ENCODE results near the gene TPSB2. TPM values are rescaled to one million over a fixed set of nuclear protein-coding genes. Genes with fewer than 3 reads are reported as not detected.

The TPSB2 gene
- polyA plus RNA-seq, 3 donors: not detected

DNA sequence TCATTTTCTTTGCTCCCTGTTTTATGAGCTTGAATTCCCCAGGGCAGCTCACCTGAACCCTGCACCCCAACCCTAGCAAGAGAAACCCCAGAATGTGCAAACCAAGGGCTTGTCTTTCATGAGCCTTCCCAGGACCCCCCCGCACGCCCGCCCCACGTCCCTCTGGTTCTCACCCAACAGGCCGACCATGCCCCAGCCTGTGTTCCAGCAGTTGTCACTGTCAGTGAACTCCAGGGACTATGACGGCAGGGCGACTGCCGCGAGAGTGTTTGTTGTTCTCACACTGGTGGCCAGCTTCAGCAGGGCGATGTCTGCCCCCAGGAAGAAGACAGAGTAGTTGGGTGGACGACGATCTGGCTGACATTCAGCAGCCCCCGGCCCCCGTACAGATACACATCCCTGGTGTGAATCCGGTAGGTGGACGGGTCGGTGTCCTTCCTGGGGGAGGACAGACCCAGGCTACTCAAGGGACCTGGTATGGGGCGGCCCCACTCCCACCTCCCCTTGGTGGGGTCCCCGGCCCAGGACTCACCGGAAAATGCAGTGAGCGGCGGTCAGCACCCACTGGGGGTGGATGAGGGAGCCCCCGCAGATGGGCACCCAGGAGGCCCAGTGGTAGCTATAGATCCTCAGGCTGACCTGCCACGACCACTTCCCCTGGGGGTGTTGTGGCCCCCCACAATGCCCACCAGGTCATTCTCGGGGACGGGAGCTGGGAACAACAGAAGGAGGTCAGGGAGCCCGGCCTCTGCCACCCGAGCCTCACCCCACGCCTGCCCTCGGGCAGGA, 46.0 kb upstream of the TPSB2 start:
- H3K27me3 ChIP-seq (ENCODE audit: control insufficient read depth in 2 of 2, insufficient read depth in 2 of 2, low read length in 2 of 2): no peaks in the 10 kb centered on the region
- no peak for DNase-seq
- 86% methylated on average over 22 of the region's 30 CpGs for WGBS (ENCODE audit: insufficient coverage)
- no peak overlapping the region for H3K4me3 ChIP-seq (replicated peaks in 1 of 3; ENCODE audit: low read depth in 2 of 3, low read length in 3 of 3)
- no peak overlapping the region for H2AFZ ChIP-seq (ENCODE audit: insufficient read depth, low read depth, low read length, poor library complexity, severe bottlenecking)
- H3K36me3 ChIP-seq (replicated peaks in 1 of 2; ENCODE audit: control insufficient read depth in 1 of 2, insufficient read depth in 2 of 2, low read length in 2 of 2): no peaks in the 10 kb centered on the region
- intact Hi-C loops (cut with micrococcal nuclease): no loop called here
- H3K36me3 Mint-ChIP-seq: no peaks in the 10 kb centered on the region
- no peaks in the 10 kb centered on the region for H3K9me3 ChIP-seq (replicated peaks in 1 of 2; ENCODE audit: control insufficient read depth in 1 of 2, insufficient read depth in 1 of 2, low read length in 2 of 2)
- no peaks in the 10 kb centered on the region for H3K4me1 Mint-ChIP-seq
- no peaks in the 10 kb centered on the region for H4K20me1 ChIP-seq (ENCODE audit: insufficient read depth, low read length)
- H3K4me1 ChIP-seq (ENCODE audit: control insufficient read depth in 1 of 2, insufficient read depth in 2 of 2, low read length in 2 of 2): no peaks in the 10 kb centered on the region
- no peak overlapping the region for H3K27ac Mint-ChIP-seq
- no peak overlapping the region for H3K4me2 ChIP-seq (replicated peaks; ENCODE audit: extremely low read depth, low read length, poor library complexity, severe bottlenecking)
- TF ChIP-seq, protein P1, sequence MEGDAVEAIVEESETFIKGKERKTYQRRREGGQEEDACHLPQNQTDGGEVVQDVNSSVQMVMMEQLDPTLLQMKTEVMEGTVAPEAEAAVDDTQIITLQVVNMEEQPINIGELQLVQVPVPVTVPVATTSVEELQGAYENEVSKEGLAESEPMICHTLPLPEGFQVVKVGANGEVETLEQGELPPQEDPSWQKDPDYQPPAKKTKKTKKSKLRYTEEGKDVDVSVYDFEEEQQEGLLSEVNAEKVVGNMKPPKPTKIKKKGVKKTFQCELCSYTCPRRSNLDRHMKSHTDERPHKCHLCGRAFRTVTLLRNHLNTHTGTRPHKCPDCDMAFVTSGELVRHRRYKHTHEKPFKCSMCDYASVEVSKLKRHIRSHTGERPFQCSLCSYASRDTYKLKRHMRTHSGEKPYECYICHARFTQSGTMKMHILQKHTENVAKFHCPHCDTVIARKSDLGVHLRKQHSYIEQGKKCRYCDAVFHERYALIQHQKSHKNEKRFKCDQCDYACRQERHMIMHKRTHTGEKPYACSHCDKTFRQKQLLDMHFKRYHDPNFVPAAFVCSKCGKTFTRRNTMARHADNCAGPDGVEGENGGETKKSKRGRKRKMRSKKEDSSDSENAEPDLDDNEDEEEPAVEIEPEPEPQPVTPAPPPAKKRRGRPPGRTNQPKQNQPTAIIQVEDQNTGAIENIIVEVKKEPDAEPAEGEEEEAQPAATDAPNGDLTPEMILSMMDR (IDR thresholded peaks at IDR 0.05): no peak
- peaks cover 17 to 33% (median 20%) of the 10 kb centered on the region in 3 donors for H3K27me3 Mint-ChIP-seq (ENCODE audit: low read depth in 3 of 3)
- H3K9ac ChIP-seq (ENCODE audit: insufficient read depth, low read length, poor library complexity, severe bottlenecking): no peak overlapping the region
- H3K27ac ChIP-seq (ENCODE audit: low read depth in 1 of 2, low read length in 2 of 2): no peak overlapping the region
- H3K9me3 Mint-ChIP-seq: peaks cover 0 to 10% (median 3%) of the 10 kb centered on the region in 7 donors
- H3K4me3 Mint-ChIP-seq: no peak overlapping the region
- no peaks in the 10 kb centered on the region for H3K79me2 ChIP-seq (ENCODE audit: insufficient read depth, low read length)

DNA sequence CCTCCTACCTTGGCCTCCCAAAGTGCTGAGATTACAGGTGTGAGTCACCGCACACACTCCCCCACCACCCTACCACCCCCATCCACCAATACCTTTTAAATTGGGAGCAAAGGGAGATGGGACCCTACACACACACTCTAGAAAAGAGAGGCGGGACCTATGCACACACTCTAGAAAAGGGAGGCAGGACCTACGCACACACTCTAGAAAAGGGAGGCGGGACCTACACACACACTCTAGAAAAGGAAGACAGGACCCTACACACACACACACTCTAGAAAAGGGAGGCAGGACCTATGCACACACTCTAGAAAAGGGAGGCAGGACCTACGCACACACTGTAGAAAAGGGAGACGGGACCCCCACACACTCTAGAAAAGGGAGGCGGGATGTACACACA, 44.8 kb upstream of the TPSB2 start:
- peaks cover 0 to 10% (median 3%) of the 10 kb centered on the region in 7 donors for H3K9me3 Mint-ChIP-seq
- DNase-seq: no peak
- Histone ChIP-seq H3K4me2 (replicated peaks; ENCODE audit: extremely low read depth, low read length, poor library complexity, severe bottlenecking) (no peak overlapping the region), H4K20me1 (ENCODE audit: insufficient read depth, low read length) (no peaks in the 10 kb centered on the region), H2AFZ (ENCODE audit: insufficient read depth, low read depth, low read length, poor library complexity, severe bottlenecking) (no peak overlapping the region), H3K27me3 (ENCODE audit: control insufficient read depth in 2 of 2, insufficient read depth in 2 of 2, low read length in 2 of 2) (no peaks in the 10 kb centered on the region), H3K27ac (ENCODE audit: low read depth in 1 of 2, low read length in 2 of 2) (no peak overlapping the region), H3K4me3 (replicated peaks in 1 of 3; ENCODE audit: low read depth in 2 of 3, low read length in 3 of 3) (no peak overlapping the region), H3K4me1 (ENCODE audit: control insufficient read depth in 1 of 2, insufficient read depth in 2 of 2, low read length in 2 of 2) (no peaks in the 10 kb centered on the region), H3K79me2 (ENCODE audit: insufficient read depth, low read length) (no peaks in the 10 kb centered on the region), H3K9ac (ENCODE audit: insufficient read depth, low read length, poor library complexity, severe bottlenecking) (no peak overlapping the region), H3K36me3 (replicated peaks in 1 of 2; ENCODE audit: control insufficient read depth in 1 of 2, insufficient read depth in 2 of 2, low read length in 2 of 2) (no peaks in the 10 kb centered on the region), H3K9me3 (replicated peaks in 1 of 2; ENCODE audit: control insufficient read depth in 1 of 2, insufficient read depth in 1 of 2, low read length in 2 of 2) (no peaks in the 10 kb centered on the region)
- H3K27me3 Mint-ChIP-seq (ENCODE audit: low read depth in 3 of 3): peaks cover 16 to 34% (median 20%) of the 10 kb centered on the region in 3 donors
- TF ChIP-seq, protein P1 (IDR thresholded peaks at IDR 0.05): no peak
- H3K36me3 Mint-ChIP-seq: no peaks in the 10 kb centered on the region
- WGBS (ENCODE audit: insufficient coverage): no CpG with 5 or more reads among the region's 7 CpGs
- no peaks in the 10 kb centered on the region for H3K4me1 Mint-ChIP-seq
- H3K4me3 Mint-ChIP-seq: no peak overlapping the region
- intact Hi-C loops (cut with micrococcal nuclease): no loop called here
- no peak overlapping the region for H3K27ac Mint-ChIP-seq
